CD4-positive, alpha-beta T cell treated with Interleukin-4 for 4 hours (primary cell): ENCODE results near the gene STRIT1.
"Not testable (repeated sequence)": the region's sequence is repeated elsewhere in the genome, so short reads cannot be mapped to it uniquely, and the experiment has no call there.

Experiments used
- DNase-seq: peaks from one replicate; pipeline ENCODE4 v3.0.0-alpha.2; 2020

STRIT1 gene

GRCh38 chr3:155262855-155263254 lies 30.6 kb downstream of the STRIT1 start:
- DNase-seq = not testable (repeated sequence)

DNA sequence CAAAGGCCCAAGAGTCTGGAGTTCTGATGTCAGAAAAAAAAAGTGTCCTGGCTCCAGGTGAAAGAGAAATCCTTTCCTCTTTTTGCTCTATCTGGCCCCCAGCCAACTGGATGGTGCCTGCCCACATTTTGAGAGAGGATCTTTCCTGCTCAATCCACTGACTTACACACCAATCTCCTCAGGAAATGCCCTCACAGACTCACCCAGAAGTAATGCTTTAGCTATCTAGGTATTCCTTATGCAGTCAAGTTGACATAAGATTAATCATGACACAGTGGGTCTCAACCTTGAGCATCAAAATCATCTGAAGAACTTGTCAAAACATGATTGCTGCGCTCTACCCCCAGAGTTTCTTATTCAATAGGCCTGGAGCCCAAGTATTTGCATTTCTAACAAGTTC lies 31.2 kb downstream of the STRIT1 start:
- no peak for DNase-seq

GRCh38 chr3:155254445-155254844 lies 39.0 kb downstream of the STRIT1 start:
- no peak for DNase-seq

- DNase-seq = no peak
Measured at GRCh38 chr3:155252535-155252934, 40.9 kb downstream of the STRIT1 start.

DNA sequence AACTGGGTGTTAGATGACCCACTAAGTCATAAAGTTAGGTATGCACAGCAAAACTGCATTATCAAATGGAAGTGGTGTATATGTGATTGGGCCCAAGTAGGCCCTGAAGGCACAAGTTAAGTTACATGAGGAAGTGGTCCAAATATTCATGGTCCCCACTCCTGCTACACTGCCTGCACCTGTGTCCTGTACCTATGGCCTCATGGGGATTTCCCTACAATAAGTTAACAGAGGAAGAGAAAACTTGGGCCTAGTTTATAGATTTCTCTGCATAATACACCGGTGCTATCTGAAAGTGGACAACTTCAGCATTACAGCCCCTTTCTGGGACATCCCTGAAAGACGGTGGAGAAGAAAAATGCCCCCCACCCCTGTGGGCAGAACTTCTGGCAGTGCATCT lies 41.5 kb downstream of the STRIT1 start:
- DNase-seq = no peak

GRCh38 chr3:155248531-155249187 lies 44.8 kb downstream of the STRIT1 start:
- no peak for DNase-seq

GRCh38 chr3:155244699-155245098 lies 48.8 kb downstream of the STRIT1 start:
- DNase-seq = no peak

GRCh38 chr3:155244216-155244615 lies 49.3 kb downstream of the STRIT1 start:
- no peak for DNase-seq

DNA sequence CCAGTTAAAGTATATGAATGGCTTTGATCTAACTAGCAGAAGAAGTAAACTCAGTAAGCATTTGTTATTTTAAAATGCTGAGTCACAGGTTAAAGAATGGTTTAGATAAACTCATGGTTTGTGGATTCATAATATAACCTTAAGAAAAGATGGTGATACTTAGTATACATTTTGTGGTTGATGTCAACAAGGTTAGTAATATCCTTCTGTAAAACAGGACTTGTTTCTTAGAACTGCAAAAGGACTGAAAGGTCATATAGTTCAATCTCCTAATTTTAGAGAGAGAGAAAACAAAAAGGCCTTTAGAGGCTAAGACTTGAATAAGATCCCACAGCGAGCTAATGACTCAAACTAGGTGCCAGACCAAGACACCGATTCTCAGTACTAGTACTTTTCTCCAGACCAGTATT lies 50.0 kb downstream of the STRIT1 start:
- DNase-seq = no peak

DNA sequence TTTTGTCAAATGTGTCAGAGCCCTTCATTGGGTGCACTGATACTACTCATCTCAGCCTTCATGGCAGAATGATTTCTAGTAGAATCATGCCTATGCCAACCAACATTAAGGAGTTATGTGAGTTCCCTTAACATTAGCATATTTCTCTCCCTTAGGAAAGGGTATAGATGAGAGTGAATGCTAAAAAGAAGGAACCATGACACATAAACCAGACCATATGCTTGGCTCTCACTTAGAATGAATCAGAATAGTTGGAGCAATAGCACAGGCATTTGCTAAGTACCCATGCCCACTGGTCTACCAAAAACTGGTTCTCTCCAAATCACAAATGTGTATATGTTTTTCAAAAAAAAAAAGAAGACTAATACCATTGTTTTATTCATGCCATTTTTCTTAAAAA lies 51.1 kb downstream of the STRIT1 start:
- no peak for DNase-seq

- DNase-seq = no peak
Measured at GRCh38 chr3:155241579-155241978, 51.9 kb downstream of the STRIT1 start.
